GM18511 (cell line): ENCODE data around the gene KDM5A.

ENCODE experiments used
- ATAC-seq: cut with Tn5 transposase; IDR thresholded peaks from one replicate; pipeline ENCODE4 v1.9.1; 2021; ENCODE audit warnings: mild to moderate bottlenecking, moderate library complexity; ENCODE audit not compliant: unreplicated experiment

Gene KDM5A

DNA sequence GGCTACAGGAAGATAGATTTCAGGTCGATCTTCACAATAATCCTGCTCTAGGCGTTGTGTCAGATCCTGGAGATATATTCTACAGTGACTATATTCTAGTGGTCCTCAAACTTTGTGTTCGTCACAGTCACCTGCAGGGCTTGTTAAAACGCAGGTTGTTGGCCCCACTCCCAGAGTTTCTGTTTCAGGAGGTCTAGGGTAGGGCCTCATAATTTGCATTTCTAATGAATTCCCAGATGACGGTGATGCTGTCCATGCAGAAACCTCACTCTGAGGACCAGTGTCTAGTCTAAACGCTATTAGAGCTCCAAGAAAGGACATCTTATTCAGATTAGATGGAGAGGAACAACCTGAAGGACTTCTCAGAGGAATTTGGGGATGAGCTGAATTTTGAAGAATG lies 113.3 kb downstream of the KDM5A start:
- ATAC-seq: no peak

DNA sequence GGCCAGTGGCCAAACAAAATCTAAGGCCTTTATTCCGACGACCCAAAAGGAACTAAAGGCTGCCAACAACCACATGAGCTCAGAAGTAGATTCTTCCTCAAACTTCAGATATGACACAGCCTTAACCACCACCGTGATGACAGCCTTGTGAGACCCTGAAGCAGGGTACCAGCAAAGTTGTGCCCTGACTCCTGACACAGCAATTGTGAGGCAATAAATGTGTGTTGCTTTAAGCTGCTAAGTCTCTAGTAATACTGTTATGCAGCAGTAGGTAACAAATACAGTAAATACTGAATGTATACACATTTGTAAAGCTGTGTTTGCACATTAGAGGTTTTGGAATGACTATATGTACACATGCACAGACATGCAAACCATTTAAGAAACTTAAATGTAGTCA lies 115.7 kb downstream of the KDM5A start:
- no peak for ATAC-seq

DNA sequence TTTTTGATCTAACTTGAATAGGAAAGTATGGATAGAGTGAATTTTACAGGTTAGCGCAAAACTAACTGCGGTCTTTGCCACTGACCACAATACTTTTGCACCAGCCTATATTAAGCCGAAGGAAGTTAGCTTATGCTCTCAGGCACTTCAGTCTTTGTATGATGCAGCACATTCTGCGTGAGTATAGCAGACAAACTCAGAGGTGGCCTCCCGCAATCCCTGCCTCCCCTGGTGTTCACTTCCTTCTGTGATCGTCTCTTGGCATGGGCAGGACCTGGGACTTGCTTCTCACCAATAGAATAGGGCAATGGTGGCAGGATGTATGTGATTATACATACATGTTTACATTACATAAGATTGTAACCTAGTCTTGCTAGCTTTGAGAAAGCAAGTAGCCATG lies 116.2 kb downstream of the KDM5A start:
- ATAC-seq: no peak

DNA sequence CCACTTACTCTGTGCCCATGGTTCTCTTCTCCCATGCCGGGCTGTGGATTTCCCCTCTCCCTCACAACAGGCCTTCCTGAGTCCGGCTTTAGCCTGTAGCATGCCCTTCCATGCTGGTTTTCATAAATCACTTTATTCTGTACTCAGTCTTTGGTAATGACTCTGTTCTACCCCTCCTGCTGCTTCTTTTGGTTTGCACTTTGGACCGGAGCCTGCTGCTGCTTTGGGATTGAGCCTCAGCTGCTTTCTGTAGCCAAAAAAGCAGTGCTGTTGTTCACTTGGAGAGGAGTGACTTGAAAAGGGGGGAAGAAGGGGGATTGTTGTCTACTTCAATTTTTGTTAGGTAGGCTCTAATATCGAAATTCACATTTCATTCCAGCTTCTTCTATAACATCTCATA lies 118.0 kb downstream of the KDM5A start:
- no peak for ATAC-seq

- ATAC-seq: no peak
Measured at GRCh38 chr12:269191-269590, 119.9 kb downstream of the KDM5A start.

GRCh38 chr12:268483-268840 lies 120.7 kb downstream of the KDM5A start:
- no peak for ATAC-seq

GRCh38 chr12:267581-268482 lies 121.3 kb downstream of the KDM5A start:
- no peak for ATAC-seq

GRCh38 chr12:265096-265495 lies 124.0 kb downstream of the KDM5A start:
- no peak for ATAC-seq

DNA sequence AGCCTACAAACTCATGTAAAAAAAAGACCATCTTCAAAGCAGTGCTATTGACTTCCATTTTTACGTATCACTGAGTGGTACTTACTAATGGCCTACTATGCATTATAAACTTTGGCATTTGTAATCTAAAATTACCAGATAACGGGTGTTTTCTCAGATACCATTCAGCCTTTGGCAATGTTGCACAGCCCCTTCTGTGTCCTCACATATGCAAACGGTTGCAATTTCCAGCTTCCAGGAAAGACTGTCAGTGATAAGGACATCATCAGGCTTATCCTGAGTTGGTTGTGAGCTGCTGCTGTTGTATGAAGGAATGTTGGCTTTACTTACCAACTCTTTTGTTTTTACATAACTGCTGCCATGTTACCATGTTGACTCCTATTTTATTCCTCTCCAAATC lies 124.9 kb downstream of the KDM5A start:
- no peak for ATAC-seq

- no peak for ATAC-seq
Measured at GRCh38 chr12:263574-263973, 125.5 kb downstream of the KDM5A start.

DNA sequence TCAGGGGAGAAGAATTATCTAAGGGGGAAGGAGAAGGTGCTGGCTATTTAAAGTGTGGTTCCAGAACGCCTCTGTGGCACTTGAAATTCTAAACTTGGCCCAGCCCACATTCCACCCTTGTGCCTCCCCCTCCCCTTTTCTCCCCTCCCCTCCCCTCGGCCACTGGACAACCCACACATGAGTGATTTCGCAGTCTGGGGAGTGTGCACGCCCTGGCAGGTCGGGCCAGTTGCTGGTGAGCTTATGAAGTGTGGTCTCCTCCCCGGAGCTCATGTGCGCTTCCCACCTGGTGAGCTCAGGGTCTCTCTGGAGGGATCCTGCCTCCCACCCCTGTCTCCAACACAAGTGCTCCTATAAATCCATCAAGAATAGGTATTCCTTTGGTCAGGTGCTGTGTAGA lies 126.3 kb downstream of the KDM5A start, which contains the start of gene SLC6A13:
SLC6A13 (minus strand) TSS at position 20 of the 400 bp plus-strand sequence. CDS start 2,784 bp downstream, outside the sequence.
- ATAC-seq: no peak

- ATAC-seq: no peak
Measured at GRCh38 chr12:262113-262512, 127.0 kb downstream of the KDM5A start.

DNA sequence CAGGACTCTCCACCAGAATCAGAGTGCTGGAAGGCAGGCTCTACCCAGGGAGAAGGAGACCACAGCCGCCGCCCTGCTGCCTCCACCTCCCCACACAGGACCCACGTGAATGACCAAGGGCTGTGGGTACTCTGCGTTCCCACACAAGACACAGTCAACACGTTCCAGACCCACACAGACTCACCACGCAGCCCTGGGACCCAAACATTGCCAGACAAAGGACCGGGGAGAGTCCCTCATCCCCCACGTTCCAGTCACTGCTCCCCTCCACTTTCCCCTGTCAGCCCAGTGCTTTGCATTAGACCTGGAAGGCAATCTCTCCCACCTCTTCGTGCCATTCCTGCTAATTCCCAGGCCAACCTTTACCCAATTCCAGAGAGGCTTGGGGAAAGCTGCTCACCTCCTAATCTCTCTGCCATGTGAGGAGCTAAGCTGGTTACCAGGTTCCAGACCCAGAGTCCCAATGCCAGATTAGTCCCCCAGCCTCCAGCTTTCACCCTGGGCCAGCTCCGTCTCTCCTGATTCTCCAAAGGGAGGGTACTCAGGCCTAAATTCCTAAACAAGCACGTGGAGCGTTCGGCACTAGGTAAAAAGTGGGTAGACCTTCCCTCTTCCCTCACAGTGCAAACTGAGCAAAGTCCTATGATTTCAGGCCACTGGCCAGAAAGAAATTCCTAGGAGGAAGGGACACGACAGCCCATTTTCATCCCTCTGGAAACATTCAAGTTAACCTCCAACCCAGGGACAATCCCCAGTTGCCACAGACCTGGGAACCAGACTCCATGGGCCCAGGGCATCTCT lies 131.4 kb downstream of the KDM5A start:
- no peak for ATAC-seq

DNA sequence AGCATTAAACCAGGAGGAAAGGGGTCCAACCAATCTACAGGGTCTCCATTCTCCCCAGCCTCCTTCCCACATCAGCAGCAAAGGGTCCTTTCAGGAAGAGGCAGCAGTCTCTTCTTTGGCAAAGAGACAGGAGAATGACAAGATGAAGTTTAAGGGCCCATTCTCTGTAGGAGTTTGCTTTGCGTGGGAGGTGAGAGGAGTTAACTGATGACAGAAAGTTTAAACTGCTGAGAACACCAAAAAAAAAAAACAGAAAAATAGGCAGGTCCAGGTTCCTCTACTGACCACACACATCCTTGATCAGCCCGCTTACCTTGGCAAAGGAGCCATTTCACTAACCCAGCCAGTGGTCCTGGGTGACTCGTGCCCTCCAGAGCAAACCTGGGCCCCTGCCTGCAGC lies 132.2 kb downstream of the KDM5A start:
- ATAC-seq: no peak

DNA sequence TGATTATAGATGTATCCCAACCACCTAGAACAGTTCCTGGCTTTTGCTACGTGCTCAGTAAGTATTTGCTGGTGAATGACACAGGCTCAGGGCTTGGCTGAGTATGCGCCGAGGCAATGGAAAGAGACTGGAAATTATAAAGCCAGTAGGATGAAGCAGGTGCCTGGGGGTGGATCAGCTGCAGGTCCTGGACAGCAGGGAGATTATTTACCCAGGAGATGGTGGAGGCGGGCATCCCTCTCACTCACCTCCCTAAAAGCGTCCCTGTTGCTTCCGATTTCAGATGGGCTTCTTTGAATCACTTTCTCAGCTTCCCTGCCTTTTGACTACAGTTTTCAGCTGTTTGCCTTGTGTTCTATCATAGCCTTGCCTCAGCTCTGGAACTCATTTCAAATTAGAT lies 132.9 kb downstream of the KDM5A start:
- ATAC-seq: no peak

GRCh38 chr12:254912-255311 lies 134.2 kb downstream of the KDM5A start:
- ATAC-seq: no peak

- no peak for ATAC-seq
Measured at GRCh38 chr12:254039-254438, 135.1 kb downstream of the KDM5A start.

DNA sequence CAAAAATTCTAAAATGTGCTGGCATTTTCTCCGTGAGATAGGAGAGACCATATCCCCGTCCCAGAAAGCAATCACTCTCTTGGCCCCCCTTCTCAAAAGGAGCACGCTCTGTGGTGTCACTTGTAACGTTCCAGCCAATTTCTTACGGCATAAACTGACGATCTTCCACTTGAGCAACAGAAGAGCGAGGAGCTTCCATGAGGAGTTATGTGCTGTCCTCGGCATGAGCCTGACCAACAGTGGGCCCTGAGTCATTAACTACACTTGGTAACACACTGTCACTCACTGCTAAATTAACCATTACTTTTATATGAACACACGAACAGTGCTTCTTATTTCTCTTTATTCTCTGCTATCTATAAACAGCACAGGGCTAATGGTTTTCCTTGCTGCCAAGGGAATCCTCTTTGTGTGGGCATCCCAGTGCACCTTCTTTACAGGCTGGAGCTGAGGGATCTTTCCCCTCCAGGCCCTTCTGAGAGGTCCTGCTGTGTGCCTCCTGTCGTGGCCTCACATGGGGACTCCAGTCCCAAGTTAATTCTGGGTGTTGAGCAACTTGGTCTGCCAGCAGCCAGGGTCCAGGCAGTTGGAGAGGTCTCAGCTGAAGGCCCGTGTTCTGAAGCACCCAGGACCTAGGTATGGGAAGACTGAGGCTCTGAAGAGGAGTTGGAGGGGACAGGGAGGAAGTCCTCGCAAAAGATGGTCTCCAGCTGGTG lies 135.8 kb downstream of the KDM5A start:
- ATAC-seq: no peak

- no peak for ATAC-seq
Measured at GRCh38 chr12:252636-253035, 136.5 kb downstream of the KDM5A start.

DNA sequence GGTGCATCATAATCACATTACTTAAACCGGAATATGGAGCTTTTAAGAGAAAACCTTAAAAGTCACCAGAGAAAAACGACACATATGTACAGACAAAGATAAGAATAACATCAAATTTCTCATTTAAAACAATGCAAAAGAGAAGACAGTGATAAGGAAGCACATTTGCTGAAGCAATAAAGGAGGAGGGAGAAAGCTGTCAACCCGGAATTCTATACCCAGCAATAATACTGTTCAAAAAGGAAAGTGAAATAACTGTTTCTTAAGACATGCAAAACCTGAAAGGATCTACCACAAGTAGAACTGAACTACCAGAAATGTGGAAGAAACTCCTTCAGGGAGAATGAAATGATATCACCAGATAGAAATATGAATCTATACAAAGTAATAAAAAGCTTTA lies 141.8 kb downstream of the KDM5A start:
- no peak for ATAC-seq

- no peak for ATAC-seq
Measured at GRCh38 chr12:243381-243780, 145.7 kb downstream of the KDM5A start.
